ENCODE data around the gene CRYBG1. TPM values are rescaled to one million over a fixed set of nuclear protein-coding genes. Genes with fewer than 3 reads are reported as not detected.

The CRYBG1 gene
- total and polyA plus RNA-seq, 2 donors (not counting 1 experiment from before 2014, with no cell fraction given) = 9.6 to 47.0 TPM

DNA sequence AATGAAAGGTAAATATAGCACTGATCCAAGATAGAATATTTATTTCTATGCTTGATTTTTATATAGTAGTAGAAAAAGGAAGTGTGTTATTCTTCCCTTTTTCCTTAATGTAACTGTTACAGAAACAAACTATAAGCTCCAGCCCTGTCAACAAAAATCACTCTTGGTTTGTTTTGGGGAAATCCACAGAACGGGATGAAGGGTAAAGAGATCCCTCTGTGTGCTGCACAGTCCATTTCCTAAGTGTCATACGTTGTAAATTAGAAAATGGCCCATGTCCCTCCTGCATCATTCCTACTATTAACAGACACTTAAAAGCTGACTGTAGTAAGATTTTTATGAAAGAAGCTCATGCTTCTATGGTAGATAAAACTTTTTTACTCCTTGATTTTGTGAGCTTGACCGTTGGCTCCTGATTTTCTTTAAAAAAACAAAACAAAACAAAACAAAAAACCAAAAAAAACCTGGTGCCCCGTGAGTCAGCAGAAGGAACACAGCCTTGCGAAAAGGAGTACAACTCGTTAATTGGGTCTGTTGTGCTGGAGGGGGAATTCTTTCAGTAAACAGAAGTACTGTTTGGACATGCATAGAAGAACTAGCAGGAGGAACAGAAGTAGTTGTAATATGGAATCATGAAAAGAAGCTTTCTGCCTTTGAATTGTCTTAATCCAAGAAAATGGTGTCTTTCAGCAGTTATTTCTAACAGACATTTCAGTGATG lies 201.3 kb downstream of the CRYBG1 start:
- ATAC-seq (ENCODE audit: low read depth) = no peak
- TF ChIP-seq CTCF (IDR thresholded peaks at IDR 0.05) (no peak), EZH2 (IDR thresholded peaks at IDR 0.05; ENCODE audit: borderline replicate concordance, insufficient read depth, low read depth, low read length, poor library complexity, severe bottlenecking) (no peak)
- H3K27ac Mint-ChIP-seq = peak overlapping the region; percentile 28
- Histone ChIP-seq H3K79me2 (ENCODE audit: control insufficient read depth, insufficient read depth, low read length) (peaks cover 4% of the 10 kb centered on the region), H3K36me3 (replicated peaks in 1 of 2; ENCODE audit: control extremely low read depth in 1 of 2, control insufficient read depth in 1 of 2, extremely low read depth in 1 of 2, insufficient read depth in 2 of 2, low read length in 1 of 2) (peaks cover 18 to 72% of the 10 kb centered on the region in 2 experiments), H3K27me3 (replicated peaks in 1 of 4; ENCODE audit: control extremely low read depth in 1 of 4, control insufficient read depth in 3 of 4, insufficient read depth in 4 of 4, low read length in 3 of 4) (no peaks in the 10 kb centered on the region), H3K27ac (ENCODE audit: low read length in 2 of 2) (peak overlapping the region in 1 of 2 donors; percentile 29), H3K9me3 (ENCODE audit: control extremely low read depth in 1 of 3, control insufficient read depth in 2 of 3, insufficient read depth in 1 of 3, low read length in 2 of 3) (no peaks in the 10 kb centered on the region), H3K4me2 (replicated peaks; ENCODE audit: low read depth, low read length, poor library complexity, severe bottlenecking) (no peak overlapping the region), H2AFZ (ENCODE audit: insufficient read depth, low read depth, low read length, poor library complexity, severe bottlenecking) (no peak overlapping the region), H3K4me3 (ENCODE audit: control extremely low read depth in 1 of 5, extremely low read depth in 1 of 5, insufficient read depth in 1 of 5, low read depth in 2 of 5, low read length in 4 of 5) (no peak overlapping the region), H3K9ac (ENCODE audit: low read length) (no peak overlapping the region), H3K4me1 (ENCODE audit: control insufficient read depth in 2 of 2, insufficient read depth in 2 of 2, low read length in 2 of 2) (no peaks in the 10 kb centered on the region), H4K20me1 (ENCODE audit: control insufficient read depth, insufficient read depth, low read length, poor library complexity, severe bottlenecking) (no peaks in the 10 kb centered on the region)
- no peak for DNase-seq
- 83% methylated on average over 3 of the region's 6 CpGs for WGBS (ENCODE audit: insufficient coverage)
- H3K4me3 Mint-ChIP-seq = no peak overlapping the region
- intact Hi-C loops (cut with micrococcal nuclease) = no loop called here
- no peaks in the 10 kb centered on the region for H3K9me3 Mint-ChIP-seq (ENCODE audit: insufficient read depth)
- CTCF ChIA-PET = interaction anchor here (0.6 to 22.3 kb wide), 9 partner anchors 10 to 418 kb away, joined by 3 to 567 read pairs (median 4); no protein-coding TSS in a partner anchor
- POLR2A ChIA-PET = interaction anchor here (0.5 kb wide), 1 partner anchor 227 kb away, joined by 10 read pairs; no protein-coding TSS in a partner anchor
- H3K4me1 Mint-ChIP-seq = peaks cover 11% of the 10 kb centered on the region
- no peaks in the 10 kb centered on the region for H3K27me3 Mint-ChIP-seq

GRCh38 chr6:106563614-106564013 lies 203.1 kb downstream of the CRYBG1 start:
- ChIA-PET POLR2A (interaction anchor here (0.6 to 0.9 kb wide), 2 partner anchors 40 to 116 kb away, joined by 3 to 4 read pairs; no protein-coding TSS in a partner anchor), CTCF (interaction anchor here (0.9 to 22.3 kb wide), 14 partner anchors 9 to 414 kb away, joined by 3 to 567 read pairs (median 5); no protein-coding TSS in a partner anchor)
- Histone ChIP-seq H3K4me2 (replicated peaks; ENCODE audit: low read depth, low read length, poor library complexity, severe bottlenecking) (no peak overlapping the region), H3K36me3 (replicated peaks in 1 of 2; ENCODE audit: control extremely low read depth in 1 of 2, control insufficient read depth in 1 of 2, extremely low read depth in 1 of 2, insufficient read depth in 2 of 2, low read length in 1 of 2) (peaks cover 30 to 85% of the 10 kb centered on the region in 2 experiments), H4K20me1 (ENCODE audit: control insufficient read depth, insufficient read depth, low read length, poor library complexity, severe bottlenecking) (no peaks in the 10 kb centered on the region), H3K9me3 (ENCODE audit: control extremely low read depth in 1 of 3, control insufficient read depth in 2 of 3, insufficient read depth in 1 of 3, low read length in 2 of 3) (no peaks in the 10 kb centered on the region), H3K27ac (ENCODE audit: low read length in 2 of 2) (peak overlapping the region in 1 of 2 donors; percentile 4), H2AFZ (ENCODE audit: insufficient read depth, low read depth, low read length, poor library complexity, severe bottlenecking) (no peak overlapping the region), H3K9ac (ENCODE audit: low read length) (no peak overlapping the region), H3K4me3 (ENCODE audit: control extremely low read depth in 1 of 5, extremely low read depth in 1 of 5, insufficient read depth in 1 of 5, low read depth in 2 of 5, low read length in 4 of 5) (no peak overlapping the region), H3K4me1 (ENCODE audit: control insufficient read depth in 2 of 2, insufficient read depth in 2 of 2, low read length in 2 of 2) (no peaks in the 10 kb centered on the region), H3K27me3 (replicated peaks in 1 of 4; ENCODE audit: control extremely low read depth in 1 of 4, control insufficient read depth in 3 of 4, insufficient read depth in 4 of 4, low read length in 3 of 4) (no peaks in the 10 kb centered on the region), H3K79me2 (ENCODE audit: control insufficient read depth, insufficient read depth, low read length) (no peaks in the 10 kb centered on the region)
- intact Hi-C loops (cut with micrococcal nuclease) = no loop called here
- Mint-ChIP-seq H3K27me3 (no peaks in the 10 kb centered on the region), H3K4me1 (peaks cover 11% of the 10 kb centered on the region), H3K9me3 (ENCODE audit: insufficient read depth) (no peaks in the 10 kb centered on the region), H3K4me3 (no peak overlapping the region), H3K27ac (no peak overlapping the region)
- TF ChIP-seq CTCF (IDR thresholded peaks at IDR 0.05) (no peak), EZH2 (IDR thresholded peaks at IDR 0.05; ENCODE audit: borderline replicate concordance, insufficient read depth, low read depth, low read length, poor library complexity, severe bottlenecking) (no peak)
- ATAC-seq (ENCODE audit: low read depth) (no peak), DNase-seq (no peak)
- 76% methylated on average over 1 of the region's 2 CpGs for WGBS (ENCODE audit: insufficient coverage)

All from B cell (primary cell).